HepG2 (cell line): ENCODE measurements around the gene SLC19A1. TPM values are rescaled to one million over a fixed set of nuclear protein-coding genes. Genes with fewer than 3 reads are reported as not detected.
A peak's percentile ranks its signal among the peaks of the same experiment; 100 is the strongest.

Experiments
- ATAC-seq: fragments of 200-7000 bp; cut with Tn5 transposase; 3 replicates; pipeline ENCODE4 v1.9.1; 2020; ENCODE audit warnings: mild to moderate bottlenecking, moderate library complexity
- BruUV-seq: library from RNA; stranded (reverse); fragments of 400-500 nt; replicated peaks from 2 replicates; lab custom pipeline; 2021; lab: Mats Ljungman, UMichigan
- CTCF ChIA-PET: fragments of 300-600 bp; formaldehyde crosslinking; extraction: SDS; loops from one replicate; lab custom pipeline; 2021; ENCODE audit warnings: low total read pairs, inconsistent platforms, low intra/inter-chr PET ratio; lab: Yijun Ruan, JAX
- POLR2A ChIA-PET: fragments of 350-600 bp; sonication (Branson Sonifier 250); formaldehyde crosslinking; loops from one replicate; lab custom pipeline; 2020; ENCODE audit warnings: antibody characterized with exemption, inconsistent platforms; lab: Yijun Ruan, JAX
- DNase-seq: peaks from one replicate; pipeline ENCODE4 v3.0.0-alpha.2; 2015; ENCODE audit warnings: low spot score
- FAIRE-seq: peaks from 3 replicates; lab custom pipeline; 2011; peaks lifted over from hg19 to GRCh38; lab: Jason Lieb, UNC
- H2AFZ ChIP-seq: one replicate; pipeline ENCODE4 v1.6.1; 2011; ENCODE audit warnings: low read length, inconsistent platforms
- H3K27ac ChIP-seq: fragments of 300-600 bp; 3 replicates; pipeline ENCODE4 v1.8.0; 2011; ENCODE audit warnings: mixed run types, mild to moderate bottlenecking, mixed read lengths, low read length, inconsistent platforms; ENCODE audit not compliant: insufficient read depth; ENCODE audit errors: extremely low read length
- H3K27me3 ChIP-seq, 2 experiments: fragments of 200-600 bp in 1 of 2; 2 replicates in 1 of 2; 3 replicates in 1 of 2; pipeline versions ENCODE4 v1.6.0 to v1.8.0; 2011; ENCODE audit warnings: low read length in 2 of 2, mild to moderate bottlenecking in 2 of 2, moderate library complexity in 2 of 2, inconsistent platforms in 1 of 2; ENCODE audit not compliant: insufficient read depth in 2 of 2, control insufficient read depth in 1 of 2
- H3K36me3 ChIP-seq, 2 experiments: fragments of 200-600 bp in 1 of 2; replicated peaks in 1 of 2; 2 replicates in 1 of 2; 3 replicates in 1 of 2; pipeline versions ENCODE4 v1.5.1 to v1.8.0; 2011; ENCODE audit warnings: low read length in 2 of 2, inconsistent platforms in 1 of 2; ENCODE audit not compliant: insufficient read depth in 2 of 2, control insufficient read depth in 1 of 2
- H3K4me1 ChIP-seq: 2 replicates; pipeline ENCODE4 v1.5.1; 2012; ENCODE audit warnings: low read length, inconsistent platforms; ENCODE audit not compliant: insufficient read depth
- H3K4me2 ChIP-seq: 2 replicates; pipeline ENCODE4 v1.6.0; 2011; ENCODE audit warnings: low read depth, low read length, inconsistent platforms
- H3K4me3 ChIP-seq, 3 experiments: fragments of 200-600 bp in 1 of 3; sonication (generic), shearing (Covaris generic) in 1 of 3; replicated peaks in 1 of 3; 2 replicates each; pipeline ENCODE4 v1.5.1; 2011 to 2016; ENCODE audit warnings: low read length in 3 of 3, inconsistent platforms in 2 of 3, low read depth in 2 of 3, mild to moderate bottlenecking in 2 of 3, control low read depth in 1 of 3, mixed read lengths in 1 of 3; ENCODE audit not compliant: insufficient read depth in 1 of 3
- H3K79me2 ChIP-seq: one replicate; pipeline ENCODE4 v1.6.1; 2011; ENCODE audit warnings: low read length, inconsistent platforms; ENCODE audit not compliant: insufficient read depth
- H3K9ac ChIP-seq: 2 replicates; pipeline ENCODE4 v1.6.0; 2011; ENCODE audit warnings: mild to moderate bottlenecking, low read depth, low read length, inconsistent platforms; ENCODE audit not compliant: insufficient read depth
- H3K9me3 ChIP-seq: 2 replicates; pipeline ENCODE4 v1.5.1; 2012; ENCODE audit warnings: mild to moderate bottlenecking, low read length
- H4K20me1 ChIP-seq: 2 replicates; pipeline ENCODE4 v1.6.0; 2011; ENCODE audit warnings: inconsistent platforms, mild to moderate bottlenecking, low read length, moderate library complexity; ENCODE audit not compliant: insufficient read depth
- AGO2 ChIP-seq: fragments of 200-400 bp; formaldehyde crosslinking; optimal IDR thresholded peaks from 2 replicates; pipeline ENCODE3; 2017; ENCODE audit warnings: mild to moderate bottlenecking, low read depth, low read length, moderate library complexity
- DMAP1 ChIP-seq: IDR thresholded peaks from 2 replicates; pipeline ENCODE4 v1.6.1; 2016
- E2F1 ChIP-seq: sonication (generic); formaldehyde crosslinking; IDR thresholded peaks from 2 replicates; pipeline ENCODE4 v1.5.0; 2020; ENCODE audit warnings: missing genetic modification reagents
- ETV6 ChIP-seq: sonication (generic); formaldehyde crosslinking; conservative IDR thresholded peaks from 2 replicates; pipeline ENCODE4 v1.4.0; 2020; ENCODE audit warnings: missing genetic modification reagents
- KDM3A ChIP-seq: IDR thresholded peaks from 2 replicates; pipeline ENCODE4 v1.6.1; 2018; ENCODE audit warnings: low read depth, missing compliant biosample characterization
- MTA1 ChIP-seq: sonication (generic); formaldehyde crosslinking; IDR thresholded peaks from 2 replicates; pipeline ENCODE4 v1.4.0; 2020; ENCODE audit warnings: missing genetic modification reagents, mild to moderate bottlenecking, borderline replicate concordance
- RARA ChIP-seq: IDR thresholded peaks from 2 replicates; pipeline ENCODE4 v1.6.1; 2016; ENCODE audit warnings: missing genetic modification reagents, missing compliant biosample characterization
- RELA ChIP-seq: sonication (generic); formaldehyde crosslinking; IDR thresholded peaks from 2 replicates; pipeline ENCODE4 v1.4.0; 2020; ENCODE audit warnings: missing genetic modification reagents
- SRY ChIP-seq: sonication (generic); formaldehyde crosslinking; IDR thresholded peaks from 2 replicates; pipeline ENCODE4 v1.8.0; 2022; ENCODE audit warnings: mild to moderate bottlenecking, missing genetic modification reagents
- SUZ12 ChIP-seq: fragments of 150-350 bp; IDR thresholded peaks from 2 replicates; pipeline ENCODE4 v1.6.1; 2014; ENCODE audit warnings: low read depth, low read length
- YY1 ChIP-seq: IDR thresholded peaks from 2 replicates; pipeline ENCODE4 v1.6.1; 2011; ENCODE audit warnings: low read length, low read depth, moderate library complexity, mild to moderate bottlenecking; ENCODE audit not compliant: insufficient read depth, insufficient replicate concordance
- ZBTB38 ChIP-seq: sonication (generic); formaldehyde crosslinking; IDR thresholded peaks from 2 replicates; pipeline ENCODE4 v1.5.1; 2020; ENCODE audit warnings: mild to moderate bottlenecking, missing genetic modification reagents
- ZKSCAN5 ChIP-seq: sonication (generic); formaldehyde crosslinking; IDR thresholded peaks from 2 replicates; pipeline ENCODE4 v1.5.1; 2020; ENCODE audit warnings: mild to moderate bottlenecking, missing genetic modification reagents
- ZNF543 ChIP-seq: sonication (generic); formaldehyde crosslinking; IDR thresholded peaks from 2 replicates; pipeline ENCODE4 v1.4.0; 2020; ENCODE audit warnings: mild to moderate bottlenecking, missing genetic modification reagents
- ZSCAN20 ChIP-seq: sonication (generic); formaldehyde crosslinking; IDR thresholded peaks from 2 replicates; pipeline ENCODE4 v1.4.0; 2020; ENCODE audit warnings: missing genetic modification reagents, mild to moderate bottlenecking, borderline replicate concordance
- WGBS: methylation state at CpG from one replicate; pipeline ENCODE4 v1.1.6; 2017; ENCODE audit warnings: low lambda C conversion rate; 5-methylcytosine and 5-hydroxymethylcytosine counted together
- in situ Hi-C: cut with HindIII; loops from 2 replicates; pipeline ENCODE4 v1.10.0; 2017; ENCODE audit warnings: low pct_unique_long_range_greater_than_20kb; ENCODE audit not compliant: extremely low pct_ligation_motif_present
- intact Hi-C: fragments of 100-400 bp; cut with micrococcal nuclease; formaldehyde crosslinking; loops from one replicate; pipeline ENCODE4 v1.10.0; 2022; ENCODE audit not compliant: unreplicated experiment
- polyA plus RNA-seq, 8 experiments: library from polyadenylated mRNA; depleted of rRNA in 3 of 8; stranded (reverse) in 7 of 8; unstranded in 1 of 8; fragments of >200 nt; fragmentation: Illumina TruSeq in 4 of 8; extraction: Trizol in 4 of 8; gene quantifications; 2 replicates each; pipeline versions ENCODE4 v1.2.1 to v1.2.3, GENCODE V29; 2011 to 2016; ENCODE audit warnings: low read depth in 4 of 8, missing spikeins in 1 of 8, mixed read lengths in 1 of 8; ENCODE audit not compliant: insufficient read depth in 1 of 8
- total RNA-seq, 5 experiments: library from RNA; depleted of rRNA; stranded (reverse); fragments of >200 nt; fragmentation: Illumina TruSeq; extraction: Trizol; gene quantifications; 2 replicates each; pipeline ENCODE4 v1.2.3, GENCODE V29; 2016; ENCODE audit warnings: low read depth in 1 of 5

SLC19A1 gene
- total and polyA plus RNA-seq, 2 of the 13 experiments (the other 11 are each of a cell fraction or from before 2014, with no cell fraction given), result 21.8 to 23.0 TPM

DNA sequence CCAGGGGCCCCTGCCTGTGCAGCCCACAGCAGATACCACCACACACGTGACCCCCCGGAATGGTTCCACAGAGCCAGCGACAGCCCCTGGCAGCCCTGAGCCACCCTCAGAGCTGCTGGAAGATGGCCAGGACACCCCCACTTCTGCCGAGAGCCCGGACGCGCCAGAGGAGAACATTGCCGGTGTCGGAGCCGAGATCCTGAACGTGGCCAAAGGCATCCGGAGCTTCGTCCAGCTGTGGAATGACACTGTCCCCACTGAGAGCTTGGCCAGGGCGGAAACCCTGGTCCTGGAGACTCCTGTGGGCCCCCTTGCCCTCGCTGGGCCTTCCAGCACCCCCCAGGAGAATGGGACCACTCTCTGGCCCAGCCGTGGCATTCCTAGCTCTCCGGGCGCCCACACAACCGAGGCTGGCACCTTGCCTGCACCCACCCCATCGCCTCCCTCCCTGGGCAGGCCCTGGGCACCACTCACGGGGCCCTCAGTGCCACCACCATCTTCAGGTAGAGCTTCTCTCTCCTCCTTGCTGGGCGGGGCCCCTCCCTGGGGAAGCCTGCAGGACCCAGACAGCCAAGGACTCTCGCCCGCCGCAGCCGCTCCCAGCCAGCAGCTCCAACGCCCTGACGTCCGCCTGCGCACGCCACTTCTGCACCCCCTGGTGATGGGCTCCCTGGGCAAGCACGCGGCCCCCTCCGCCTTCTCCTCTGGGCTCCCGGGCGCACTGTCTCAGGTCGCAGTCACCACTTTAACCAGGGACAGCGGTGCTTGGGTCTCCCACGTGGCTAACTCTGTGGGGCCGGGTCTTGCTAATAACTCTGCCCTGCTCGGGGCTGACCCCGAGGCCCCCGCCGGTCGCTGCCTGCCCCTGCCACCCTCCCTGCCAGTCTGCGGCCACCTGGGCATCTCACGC is 86.3 kb downstream of the SLC19A1 start:
- no peak overlapping the region for H3K9ac ChIP-seq
- intact Hi-C loops, result no loop called here

GRCh38 chr21:45454926-45455673 is 87.1 kb downstream of the SLC19A1 start:
- intact Hi-C loops, result no loop called here
- H2AFZ ChIP-seq, result no peak overlapping the region
- in situ Hi-C loops, result no loop called here
- H3K27ac ChIP-seq, result peak overlapping the region; percentile 11
- no peak overlapping the region for H3K4me3 ChIP-seq
- ChIA-PET POLR2A (interaction anchor here (2.4 kb wide), 1 partner anchor 17 kb away, joined by 7 read pairs; no protein-coding TSS in a partner anchor), CTCF (no interaction called here)
- 94% methylated on average over 9 of the region's 23 CpGs for WGBS
- no peaks in the 10 kb centered on the region for H3K9me3 ChIP-seq
- peaks cover 55% of the 10 kb centered on the region for H3K79me2 ChIP-seq
- peaks cover 69% of the 10 kb centered on the region for H3K4me1 ChIP-seq
- H4K20me1 ChIP-seq, result no peaks in the 10 kb centered on the region
- H3K9ac ChIP-seq, result no peak overlapping the region
- H3K4me2 ChIP-seq, result no peak overlapping the region
- ATAC-seq (no peak), DNase-seq (no peak), FAIRE-seq (no peak)
- no TSS peak for BruUV-seq
- H3K27me3 ChIP-seq, result no peaks in the 10 kb centered on the region
- peaks cover under 1 to 5% of the 10 kb centered on the region in 2 experiments; a peak in 2 of 5 replicates for H3K36me3 ChIP-seq
- TF ChIP-seq ZNF543 (CRISPR knock-in tag) (0 out of 2 replicates have a peak, but pooled peaks have one; percentile 43), SRY (CRISPR knock-in tag) (no peak), ETV6 (CRISPR knock-in tag) (no peak), RELA (CRISPR knock-in tag) (no peak), SUZ12 (no peak), MTA1 (CRISPR knock-in tag) (0 out of 2 replicates have a peak, but pooled peaks have one; percentile 3), KDM3A (CRISPR knock-in tag) (no peak), RARA (CRISPR knock-in tag) (peak; percentile 33; the same call in 1 of the 2 replicates), YY1 (no peak), ZBTB38 (CRISPR knock-in tag) (peak; percentile 87), ZKSCAN5 (CRISPR knock-in tag) (no peak), E2F1 (no peak)

More for the DNA sequence above, 86.3 kb downstream of the SLC19A1 start:
- ChIA-PET CTCF (no interaction called here), POLR2A (no interaction called here)
- no TSS peak for BruUV-seq
- FAIRE-seq, result no peak
- TF ChIP-seq ZSCAN20 (CRISPR knock-in tag) (no peak), AGO2 (peak; percentile 50), DMAP1 (CRISPR knock-in tag) (no peak)
- Histone ChIP-seq H3K36me3 (peaks cover 5 to 9% of the 10 kb centered on the region in 2 experiments; a peak in 3 of 5 replicates), H3K27ac (peak overlapping the region; percentile 11), H4K20me1 (no peaks in the 10 kb centered on the region), H3K4me2 (no peak overlapping the region), H2AFZ (no peak overlapping the region), H3K4me3 (no peak overlapping the region), H3K4me1 (peaks cover 69% of the 10 kb centered on the region), H3K79me2 (peaks cover 53% of the 10 kb centered on the region), H3K27me3 (no peaks in the 10 kb centered on the region), H3K9me3 (peaks cover 6% of the 10 kb centered on the region)
- in situ Hi-C loops, result no loop called here
- no peak for ATAC-seq
- DNase-seq, result no peak
- 98% methylated on average over 25 of the region's 47 CpGs for WGBS
